Keratinocyte (primary cell): ENCODE results near the gene TMEM183A. TPM values are rescaled to one million over a fixed set of nuclear protein-coding genes. Genes with fewer than 3 reads are reported as not detected.

Experiments
- DNase-seq: peaks from one replicate; pipeline ENCODE4 v3.0.0-alpha.2; 2011; ENCODE audit warnings: low read depth, missing footprints, low spot score
- FAIRE-seq: peaks from 2 replicates; lab custom pipeline; 2011; peaks lifted over from hg19 to GRCh38; lab: Jason Lieb, UNC
- H2AFZ ChIP-seq: 2 replicates; pipeline ENCODE4 v1.6.0; 2012; ENCODE audit warnings: low read length, control low read depth, inconsistent platforms; ENCODE audit not compliant: control insufficient read depth
- H3K27ac ChIP-seq: 2 replicates; pipeline ENCODE4 v1.5.1; 2011; ENCODE audit warnings: low read length; ENCODE audit not compliant: control insufficient read depth, insufficient read depth
- H3K27me3 ChIP-seq: 3 replicates; pipeline ENCODE4 v1.6.0; 2011; ENCODE audit warnings: low read length; ENCODE audit not compliant: control insufficient read depth, insufficient read depth; ENCODE audit errors: extremely low read depth
- H3K36me3 ChIP-seq, 2 experiments: 2 replicates in 1 of 2; 3 replicates in 1 of 2; pipeline ENCODE4 v1.5.1; 2011; ENCODE audit warnings: low read length in 2 of 2, mild to moderate bottlenecking in 1 of 2; ENCODE audit not compliant: control insufficient read depth in 2 of 2, insufficient read depth in 2 of 2; ENCODE audit errors: extremely low read depth in 1 of 2
- H3K4me1 ChIP-seq: 3 replicates; pipeline ENCODE4 v1.5.1; 2011; ENCODE audit warnings: low read length; ENCODE audit not compliant: control insufficient read depth, insufficient read depth; ENCODE audit errors: extremely low read depth
- H3K4me2 ChIP-seq: 3 replicates; pipeline ENCODE4 v1.6.0; 2011; ENCODE audit warnings: low read depth, low read length; ENCODE audit not compliant: control insufficient read depth, insufficient read depth; ENCODE audit errors: extremely low read depth
- H3K4me3 ChIP-seq, 3 experiments: fragments of 200-600 bp in 1 of 3; sonication (generic) in 1 of 3; 2 replicates in 2 of 3; 3 replicates in 1 of 3; pipeline ENCODE4 v1.5.1; 2011 to 2016; ENCODE audit warnings: low read length in 3 of 3, mild to moderate bottlenecking in 3 of 3, control low read depth in 2 of 3, inconsistent platforms in 1 of 3, low read depth in 1 of 3, mixed read lengths in 1 of 3, mixed run types in 1 of 3, moderate library complexity in 1 of 3; ENCODE audit not compliant: control insufficient read depth in 2 of 3, insufficient read depth in 2 of 3; ENCODE audit errors: extremely low read depth in 1 of 3
- H3K79me2 ChIP-seq: 2 replicates; pipeline ENCODE4 v1.6.0; 2012; ENCODE audit warnings: low read length; ENCODE audit not compliant: control insufficient read depth, insufficient read depth
- H3K9ac ChIP-seq: 3 replicates; pipeline ENCODE4 v1.6.0; 2011; ENCODE audit warnings: low read length; ENCODE audit not compliant: control insufficient read depth, insufficient read depth; ENCODE audit errors: extremely low read depth
- H3K9me1 ChIP-seq: 3 replicates; pipeline ENCODE4 v1.6.0; 2011; ENCODE audit warnings: low read length; ENCODE audit not compliant: control insufficient read depth, insufficient read depth; ENCODE audit errors: extremely low read depth
- H3K9me3 ChIP-seq: 2 replicates; pipeline ENCODE4 v1.5.1; 2012; ENCODE audit warnings: low read depth, low read length; ENCODE audit not compliant: control insufficient read depth
- H4K20me1 ChIP-seq: 3 replicates; pipeline ENCODE4 v1.6.0; 2011; ENCODE audit warnings: low read length; ENCODE audit not compliant: control insufficient read depth, insufficient read depth; ENCODE audit errors: extremely low read depth
- EZH2 ChIP-seq: IDR thresholded peaks from one replicate; pipeline ENCODE4 v1.6.1; 2012; ENCODE audit warnings: inconsistent platforms, mild to moderate bottlenecking, low read length, moderate library complexity
- dilution Hi-C: fragments of 300-500 bp; cut with MboI; formaldehyde crosslinking; loops from one replicate; pipeline ENCODE4 v1.7.0; 2020; ENCODE audit warnings: low sequenced_read_pairs; ENCODE audit not compliant: extremely low pct_ligation_motif_present
- polyA plus RNA-seq, 5 experiments: library from polyadenylated mRNA; depleted of rRNA in 3 of 5; stranded (reverse) in 3 of 5; stranded (forward) in 1 of 5; unstranded in 1 of 5; fragments of >200 nt; gene quantifications; 1 replicate in 1 of 5; 2 replicates in 3 of 5; 3 replicates in 1 of 5; pipeline versions ENCODE4 v1.2.1 to v1.2.3, GENCODE V29; 2011 to 2012; ENCODE audit warnings: missing spikeins in 2 of 5, low read depth in 1 of 5, low replicate concordance in 1 of 5
- TF ChIP-seq, protein P1 (sequence below), 3 experiments: IDR thresholded peaks in 1 of 3; conservative IDR thresholded peaks in 1 of 3; optimal IDR thresholded peaks in 1 of 3; 2 replicates in 2 of 3; 3 replicates in 1 of 3; pipeline versions ENCODE3 to v1.5.1; 2011; ENCODE audit warnings: low read length in 3 of 3, mild to moderate bottlenecking in 3 of 3, moderate library complexity in 2 of 3, control low read depth in 1 of 3, inconsistent platforms in 1 of 3; ENCODE audit not compliant: insufficient read depth in 2 of 3; ENCODE audit errors: extremely low read depth in 1 of 3

The TMEM183A gene
- polyA plus RNA-seq, 1 donor (not counting 4 experiments of a cell fraction or from before 2014, with no cell fraction given): 88.2 TPM

GRCh38 chr1:203038891-203039608, 31.9 kb downstream of the TMEM183A start:
- H3K4me2 ChIP-seq: peak overlapping the region; percentile 15
- TF ChIP-seq, protein P1, sequence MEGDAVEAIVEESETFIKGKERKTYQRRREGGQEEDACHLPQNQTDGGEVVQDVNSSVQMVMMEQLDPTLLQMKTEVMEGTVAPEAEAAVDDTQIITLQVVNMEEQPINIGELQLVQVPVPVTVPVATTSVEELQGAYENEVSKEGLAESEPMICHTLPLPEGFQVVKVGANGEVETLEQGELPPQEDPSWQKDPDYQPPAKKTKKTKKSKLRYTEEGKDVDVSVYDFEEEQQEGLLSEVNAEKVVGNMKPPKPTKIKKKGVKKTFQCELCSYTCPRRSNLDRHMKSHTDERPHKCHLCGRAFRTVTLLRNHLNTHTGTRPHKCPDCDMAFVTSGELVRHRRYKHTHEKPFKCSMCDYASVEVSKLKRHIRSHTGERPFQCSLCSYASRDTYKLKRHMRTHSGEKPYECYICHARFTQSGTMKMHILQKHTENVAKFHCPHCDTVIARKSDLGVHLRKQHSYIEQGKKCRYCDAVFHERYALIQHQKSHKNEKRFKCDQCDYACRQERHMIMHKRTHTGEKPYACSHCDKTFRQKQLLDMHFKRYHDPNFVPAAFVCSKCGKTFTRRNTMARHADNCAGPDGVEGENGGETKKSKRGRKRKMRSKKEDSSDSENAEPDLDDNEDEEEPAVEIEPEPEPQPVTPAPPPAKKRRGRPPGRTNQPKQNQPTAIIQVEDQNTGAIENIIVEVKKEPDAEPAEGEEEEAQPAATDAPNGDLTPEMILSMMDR (optimal IDR thresholded peaks at IDR 0.05 in 1 of 3, IDR thresholded peaks at IDR 0.05 in 1 of 3, conservative IDR thresholded peaks at IDR 0.05 in 1 of 3; ENCODE audit: extremely low read depth in 1 of 3, insufficient read depth in 2 of 3, low read length in 3 of 3): peak; percentile 93 to 98 (median 97)
- no peak for TF ChIP-seq EZH2
- H4K20me1 ChIP-seq: peaks cover 5% of the 10 kb centered on the region
- no peaks in the 10 kb centered on the region for H3K79me2 ChIP-seq
- H3K4me3 ChIP-seq: no peak overlapping the region
- DNase-seq (no peak), FAIRE-seq (peak; percentile 81)
- H3K36me3 ChIP-seq: no peaks in the 10 kb centered on the region
- H3K9me1 ChIP-seq: no peaks in the 10 kb centered on the region
- H3K9ac ChIP-seq: no peak overlapping the region
- peaks cover 23% of the 10 kb centered on the region for H3K4me1 ChIP-seq
- H3K9me3 ChIP-seq: no peaks in the 10 kb centered on the region
- H3K27me3 ChIP-seq: peaks cover 5% of the 10 kb centered on the region
- dilution Hi-C loops: loop anchor here (25.0 kb wide), 1 partner anchor 223 kb away; no protein-coding TSS in a partner anchor
- no peak overlapping the region for H2AFZ ChIP-seq
- H3K27ac ChIP-seq: no peak overlapping the region

- Histone ChIP-seq H4K20me1 (peaks cover 5% of the 10 kb centered on the region), H3K4me2 (peak overlapping the region; percentile 15), H3K36me3 (no peaks in the 10 kb centered on the region), H3K27me3 (peaks cover 5% of the 10 kb centered on the region), H3K4me3 (no peak overlapping the region), H3K9me3 (no peaks in the 10 kb centered on the region), H3K9ac (no peak overlapping the region), H3K9me1 (no peaks in the 10 kb centered on the region), H3K27ac (no peak overlapping the region), H3K79me2 (no peaks in the 10 kb centered on the region), H3K4me1 (peaks cover 23% of the 10 kb centered on the region), H2AFZ (no peak overlapping the region)
- TF ChIP-seq EZH2: no peak
- TF ChIP-seq, protein P1 (optimal IDR thresholded peaks at IDR 0.05 in 1 of 3, IDR thresholded peaks at IDR 0.05 in 1 of 3, conservative IDR thresholded peaks at IDR 0.05 in 1 of 3; ENCODE audit: extremely low read depth in 1 of 3, insufficient read depth in 2 of 3, low read length in 3 of 3): peak; percentile 46 to 71 (median 51)
- no peak for FAIRE-seq
- DNase-seq: peak; percentile 60
- dilution Hi-C loops: loop anchor here (25.0 kb wide), 1 partner anchor 222 kb away; no protein-coding TSS in a partner anchor
Measured at GRCh38 chr1:203039609-203040512, 32.7 kb downstream of the TMEM183A start.
